Measurements from ENCODE around the gene CDKN2D. TPM values are rescaled to one million over a fixed set of nuclear protein-coding genes. Genes with fewer than 3 reads are reported as not detected.

CDKN2D gene
- total RNA-seq, 1 donor from 2014 or later, result 9.4 TPM

DNA sequence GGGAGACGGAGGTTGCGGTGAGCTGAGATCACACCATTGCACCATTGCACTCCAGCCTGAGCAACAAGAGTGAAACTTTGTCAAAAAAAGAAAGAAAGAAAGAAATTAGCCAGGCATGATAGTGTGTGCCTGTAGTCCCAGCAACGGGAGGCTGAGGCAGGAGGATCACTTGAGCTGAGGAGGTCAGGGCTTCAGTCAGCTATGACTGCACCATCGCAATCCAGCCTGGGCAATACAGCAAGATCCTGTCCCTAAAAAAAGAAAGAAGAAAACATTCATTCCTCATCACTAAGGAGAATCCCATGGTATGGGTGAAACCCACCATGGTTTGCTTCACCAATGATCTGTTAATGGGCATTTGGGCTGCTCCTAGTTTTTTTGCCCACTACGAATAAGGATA is 31.4 kb upstream of the CDKN2D start:
- no peak for DNase-seq
- intact Hi-C loops (cut with micrococcal nuclease), result no loop called here
- no peak for TF ChIP-seq CTCF (IDR thresholded peaks at IDR 0.05; ENCODE audit: borderline replicate concordance)
- Histone ChIP-seq H3K9me3 (replicated peaks) (no peaks in the 10 kb centered on the region), H3K4me1 (peaks cover 40% of the 10 kb centered on the region), H3K27ac (replicated peaks) (no peak overlapping the region), H3K36me3 (no peaks in the 10 kb centered on the region), H3K27me3 (ENCODE audit: low read depth) (no peaks in the 10 kb centered on the region), H3K4me3 (no peak overlapping the region)

GRCh38 chr19:10593820-10594637 is 25.2 kb upstream of the CDKN2D start:
- no peak overlapping the region for H3K4me3 ChIP-seq
- no peak for TF ChIP-seq CTCF (IDR thresholded peaks at IDR 0.05; ENCODE audit: borderline replicate concordance)
- H3K9me3 ChIP-seq (replicated peaks), result no peaks in the 10 kb centered on the region
- H3K36me3 ChIP-seq, result no peaks in the 10 kb centered on the region
- H3K27ac ChIP-seq (replicated peaks), result peak overlapping the region; percentile 36
- peaks cover 12% of the 10 kb centered on the region for H3K27me3 ChIP-seq (ENCODE audit: low read depth)
- intact Hi-C loops (cut with micrococcal nuclease), result no loop called here
- no peak for DNase-seq
- H3K4me1 ChIP-seq, result peaks cover 7% of the 10 kb centered on the region

DNA sequence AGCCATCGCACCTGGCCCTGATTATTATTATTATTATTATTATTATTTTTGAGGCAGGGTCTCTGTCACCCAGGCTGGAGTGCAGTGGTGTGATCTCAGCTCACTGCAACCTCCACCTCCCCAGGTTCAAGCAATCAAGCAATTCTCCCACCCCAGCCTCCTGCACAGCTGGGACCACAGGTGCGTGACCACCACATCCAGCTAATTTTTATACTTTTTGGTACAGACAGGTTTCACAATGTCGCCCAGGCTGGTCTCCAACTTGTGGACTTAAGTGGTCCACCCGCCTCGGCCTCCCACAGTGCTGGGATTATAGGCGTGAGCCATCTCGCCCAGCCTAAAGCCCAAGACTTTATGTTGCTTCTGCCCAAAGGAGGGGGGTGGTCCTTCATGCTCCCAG is 24.4 kb upstream of the CDKN2D start:
- Histone ChIP-seq H3K27ac (replicated peaks) (peak overlapping the region; percentile 16), H3K27me3 (ENCODE audit: low read depth) (peaks cover 20% of the 10 kb centered on the region)
- no peak for DNase-seq

GRCh38 chr19:10587839-10588150 is 19.0 kb upstream of the CDKN2D start:
- no peak for DNase-seq
- no peak overlapping the region for H3K27ac ChIP-seq (replicated peaks)
- TF ChIP-seq CTCF (IDR thresholded peaks at IDR 0.05; ENCODE audit: borderline replicate concordance), result no peak
- H3K4me3 ChIP-seq, result no peak overlapping the region
- H3K4me1 ChIP-seq, result no peaks in the 10 kb centered on the region
- intact Hi-C loops (cut with micrococcal nuclease), result no loop called here
- peaks cover 39% of the 10 kb centered on the region for H3K27me3 ChIP-seq (ENCODE audit: low read depth)
- no peaks in the 10 kb centered on the region for H3K36me3 ChIP-seq
- no peaks in the 10 kb centered on the region for H3K9me3 ChIP-seq (replicated peaks)

More for the DNA sequence above, 24.4 kb upstream of the CDKN2D start:
- no peaks in the 10 kb centered on the region for H3K9me3 ChIP-seq (replicated peaks)
- no peak for TF ChIP-seq CTCF (IDR thresholded peaks at IDR 0.05; ENCODE audit: borderline replicate concordance)
- intact Hi-C loops (cut with micrococcal nuclease), result no loop called here
- peaks cover 7% of the 10 kb centered on the region for H3K4me1 ChIP-seq
- H3K36me3 ChIP-seq, result no peaks in the 10 kb centered on the region
- H3K4me3 ChIP-seq, result no peak overlapping the region

DNA sequence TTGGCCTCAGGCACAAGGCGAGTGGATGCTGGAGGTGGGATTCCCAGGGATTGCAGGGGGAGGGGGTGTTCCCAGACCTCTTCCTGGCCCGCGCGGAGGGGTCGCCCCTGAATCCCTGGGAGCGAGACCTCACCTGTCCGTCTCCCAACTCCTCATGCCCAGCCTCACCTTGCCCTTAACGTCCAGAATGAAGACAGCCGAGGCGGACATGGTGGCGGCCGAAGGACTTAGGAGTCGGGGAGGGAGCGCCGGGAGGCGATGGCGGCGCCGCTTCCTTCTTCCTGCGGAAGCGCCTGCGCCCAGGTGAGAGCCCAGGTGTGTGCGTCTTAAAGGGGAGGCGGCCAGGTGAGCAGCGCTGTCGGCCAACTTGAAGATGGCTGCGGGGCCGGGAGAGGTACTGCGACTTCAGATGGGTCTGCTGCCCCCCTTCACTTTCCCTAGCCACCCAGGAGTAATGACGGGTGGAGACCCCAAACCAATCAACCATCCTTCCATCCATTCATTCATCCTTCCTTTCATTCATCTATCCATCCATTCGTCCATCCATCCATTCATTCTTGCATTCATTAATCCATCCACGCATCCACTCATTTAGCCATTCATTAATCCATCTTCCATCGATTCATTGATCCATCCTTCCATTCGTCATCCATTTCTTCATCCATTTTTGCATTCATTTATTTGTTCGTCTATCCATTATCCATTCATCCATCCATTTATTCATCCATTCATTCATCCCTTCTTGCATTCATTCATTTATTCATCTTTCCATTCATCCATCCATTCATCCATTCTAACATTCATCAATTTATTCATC is 18.5 kb upstream of the CDKN2D start, which contains the start of gene AP1M2:
TSS of gene AP1M2 (minus strand) at position 291 of the 817 bp plus-strand sequence. CDS start at position 210, 81 bp downstream.
- no peak for TF ChIP-seq CTCF (IDR thresholded peaks at IDR 0.05; ENCODE audit: borderline replicate concordance)
- no peak for DNase-seq
- Histone ChIP-seq H3K4me3 (no peak within 1 kb of the TSS), H3K9me3 (replicated peaks) (no peaks in the 10 kb centered on the region), H3K27me3 (ENCODE audit: low read depth) (peaks cover 39% of the 10 kb centered on the region), H3K4me1 (no peaks in the 10 kb centered on the region), H3K36me3 (no peaks in the 10 kb centered on the region), H3K27ac (replicated peaks) (no peak within 1 kb of the TSS)
- intact Hi-C loops (cut with micrococcal nuclease), result no loop called here
